ENCODE results near the gene CRX. TPM values are rescaled to one million over a fixed set of nuclear protein-coding genes. Genes with fewer than 3 reads are reported as not detected.
"Not testable (repeated sequence)": the region's sequence is repeated elsewhere in the genome, so short reads cannot be mapped to it uniquely, and the experiment has no call there.

The CRX gene
- total and polyA plus RNA-seq, 2 of the 4 experiments (the other 2 are of a cell fraction) = not detected

GRCh38 chr19:47787307-47787706, 34.4 kb upstream of the CRX start:
- H4K5ac ChIP-seq (ENCODE audit: low read depth, low read length); H2BK15ac ChIP-seq (ENCODE audit: low read depth, low read length); H3K79me1 ChIP-seq (ENCODE audit: low read depth in 1 of 2, low read length in 2 of 2); H3K9me3 ChIP-seq (ENCODE audit: control insufficient read depth, insufficient read depth, low read length); H3K23ac ChIP-seq (ENCODE audit: low read depth, low read length); H2AK5ac ChIP-seq (ENCODE audit: low read depth, low read length); POLR2A ChIA-PET (ENCODE audit: unreplicated experiment); H3K27me3 ChIP-seq (ENCODE audit: control insufficient read depth, insufficient read depth, low read length); H3K14ac ChIP-seq (replicated peaks; ENCODE audit: low read depth, low read length); H3K4me1 ChIP-seq (ENCODE audit: control insufficient read depth, insufficient read depth, low read length); H3K18ac ChIP-seq (ENCODE audit: low read depth, low read length); H3K4me2 ChIP-seq (ENCODE audit: low read depth, low read length); H3K9me1 ChIP-seq (ENCODE audit: insufficient read depth, low read length); H4K8ac ChIP-seq (ENCODE audit: low read depth in 2 of 2, low read length in 2 of 2); H4K20me1 ChIP-seq (ENCODE audit: insufficient read depth, low read length); CTCF ChIA-PET; DNase-seq; ATAC-seq (ENCODE audit: low read depth); H3K4me3 ChIP-seq (ENCODE audit: insufficient read depth, low read depth, low read length); H4K91ac ChIP-seq (ENCODE audit: insufficient read depth, low read depth, low read length); H2AFZ ChIP-seq (replicated peaks; ENCODE audit: low read length, poor library complexity); H2BK5ac ChIP-seq (ENCODE audit: low read depth, low read length, poor library complexity, severe bottlenecking); BruUV-seq (replicated peaks); H3K27ac ChIP-seq (ENCODE audit: insufficient read depth, low read length); H3K4ac ChIP-seq (ENCODE audit: low read depth, low read length); dilution Hi-C loops (cut with HindIII; ENCODE audit: low sequenced_read_pairs, unreplicated experiment); H2BK20ac ChIP-seq (ENCODE audit: low read depth, low read length); intact Hi-C loops (cut with micrococcal nuclease); H2AK9ac ChIP-seq (replicated peaks; ENCODE audit: low read depth, low read length, poor library complexity); H3K9ac ChIP-seq (ENCODE audit: low read depth, low read length); H2BK120ac ChIP-seq (ENCODE audit: low read depth, low read length); H3K56ac ChIP-seq (ENCODE audit: extremely low read depth, insufficient read depth, low read length): not testable (repeated sequence)
- in situ Hi-C loops (cut with MboI; ENCODE audit: low sequenced_read_pairs) = loop anchor here (10.0 kb wide), 1 partner anchor 353 kb away; no protein-coding TSS in a partner anchor
- peaks cover 29% of the 10 kb centered on the region for H3K36me3 ChIP-seq (ENCODE audit: control insufficient read depth, insufficient read depth, low read length)
- WGBS, 2 experiments (ENCODE audit: extremely low coverage in 2 of 2, insufficient read length in 1 of 2) = 89% methylated on average over 5 of the region's 10 CpGs; no CpG with 5 or more reads in 1 of the 2 experiments

GRCh38 chr19:47789811-47790210, 31.9 kb upstream of the CRX start:
- H3K36me3 ChIP-seq (ENCODE audit: control insufficient read depth, insufficient read depth, low read length) = peaks cover 13% of the 10 kb centered on the region
- H4K91ac ChIP-seq (ENCODE audit: insufficient read depth, low read depth, low read length); H2BK20ac ChIP-seq (ENCODE audit: low read depth, low read length); ATAC-seq (ENCODE audit: low read depth); H2BK5ac ChIP-seq (ENCODE audit: low read depth, low read length, poor library complexity, severe bottlenecking); H3K4ac ChIP-seq (ENCODE audit: low read depth, low read length); H3K9me1 ChIP-seq (ENCODE audit: insufficient read depth, low read length); DNase-seq; H3K9me3 ChIP-seq (ENCODE audit: control insufficient read depth, insufficient read depth, low read length); dilution Hi-C loops (cut with HindIII; ENCODE audit: low sequenced_read_pairs, unreplicated experiment); H3K27me3 ChIP-seq (ENCODE audit: control insufficient read depth, insufficient read depth, low read length); H2BK15ac ChIP-seq (ENCODE audit: low read depth, low read length); H3K23ac ChIP-seq (ENCODE audit: low read depth, low read length); H3K4me1 ChIP-seq (ENCODE audit: control insufficient read depth, insufficient read depth, low read length); H3K4me3 ChIP-seq (ENCODE audit: insufficient read depth, low read depth, low read length); H2AFZ ChIP-seq (replicated peaks; ENCODE audit: low read length, poor library complexity); H3K9ac ChIP-seq (ENCODE audit: low read depth, low read length); POLR2A ChIA-PET (ENCODE audit: unreplicated experiment); H3K27ac ChIP-seq (ENCODE audit: insufficient read depth, low read length); H3K79me1 ChIP-seq (ENCODE audit: low read depth in 1 of 2, low read length in 2 of 2); H3K56ac ChIP-seq (ENCODE audit: extremely low read depth, insufficient read depth, low read length); H4K20me1 ChIP-seq (ENCODE audit: insufficient read depth, low read length); H2AK9ac ChIP-seq (replicated peaks; ENCODE audit: low read depth, low read length, poor library complexity); H2AK5ac ChIP-seq (ENCODE audit: low read depth, low read length); H3K18ac ChIP-seq (ENCODE audit: low read depth, low read length); H2BK120ac ChIP-seq (ENCODE audit: low read depth, low read length); BruUV-seq (replicated peaks); H4K5ac ChIP-seq (ENCODE audit: low read depth, low read length); H3K14ac ChIP-seq (replicated peaks; ENCODE audit: low read depth, low read length); H3K4me2 ChIP-seq (ENCODE audit: low read depth, low read length); H4K8ac ChIP-seq (ENCODE audit: low read depth in 2 of 2, low read length in 2 of 2): not testable (repeated sequence)
- CTCF ChIA-PET = interaction anchor here (0.7 to 1.7 kb wide), 3 partner anchors 10 to 77 kb away, joined by 3 to 5 read pairs (median 4); partner anchors contain the start of gene EHD2
- intact Hi-C loops (cut with micrococcal nuclease) = loop anchor here (1.0 kb wide), 1 partner anchor 73 kb away; no protein-coding TSS in a partner anchor
- in situ Hi-C loops (cut with MboI; ENCODE audit: low sequenced_read_pairs) = loop anchor here (10.0 kb wide), 1 partner anchor 355 kb away; no protein-coding TSS in a partner anchor
- 75% methylated on average over 7 of the region's 13 CpGs; no CpG with 5 or more reads in 1 of the 2 experiments for WGBS, 2 experiments (ENCODE audit: extremely low coverage in 2 of 2, insufficient read length in 1 of 2)
